ENCODE measurements around the gene TPPP3. TPM values are rescaled to one million over a fixed set of nuclear protein-coding genes. Genes with fewer than 3 reads are reported as not detected.

Gene TPPP3
- total RNA-seq, 1 donor from 2014 or later: 4.7 TPM

GRCh38 chr16:67394155-67395104 is 1.1 kb upstream of the TPPP3 start:
- H3K27ac Mint-ChIP-seq (ENCODE audit: unreplicated experiment): no peak overlapping the region

GRCh38 chr16:67393788-67394154 is 473 bp upstream of the TPPP3 start:
- no peaks in the 10 kb centered on the region for H3K36me3 Mint-ChIP-seq (ENCODE audit: low read depth)
- TF ChIP-seq CTCF (conservative IDR thresholded peaks at IDR 0.05): no peak
- DNase-seq (ENCODE audit: low read depth, low spot score): no peak
- H3K27ac Mint-ChIP-seq (ENCODE audit: unreplicated experiment): no peak overlapping the region
- H3K9me3 Mint-ChIP-seq: no peaks in the 10 kb centered on the region
- H3K4me3 Mint-ChIP-seq: peak overlapping the region; percentile 79
- peaks cover 53% of the 10 kb centered on the region for H3K27me3 Mint-ChIP-seq (ENCODE audit: low read depth)
- H3K4me1 Mint-ChIP-seq: peaks cover 32% of the 10 kb centered on the region

More at GRCh38 chr16:67394155-67395104, 1.1 kb upstream of the TPPP3 start:
- Mint-ChIP-seq H3K9me3 (no peaks in the 10 kb centered on the region), H3K27me3 (ENCODE audit: low read depth) (peaks cover 52% of the 10 kb centered on the region), H3K4me3 (peak overlapping the region; percentile 79), H3K4me1 (peaks cover 31% of the 10 kb centered on the region), H3K36me3 (ENCODE audit: low read depth) (no peaks in the 10 kb centered on the region)
- DNase-seq (ENCODE audit: low read depth, low spot score): no peak
- no peak for TF ChIP-seq CTCF (conservative IDR thresholded peaks at IDR 0.05)

GRCh38 chr16:67392301-67393059 is 818 bp downstream of the TPPP3 start:
- Mint-ChIP-seq H3K4me3 (peak overlapping the region; percentile 57), H3K27me3 (ENCODE audit: low read depth) (peaks cover 53% of the 10 kb centered on the region), H3K27ac (ENCODE audit: unreplicated experiment) (no peak overlapping the region), H3K4me1 (peaks cover 32% of the 10 kb centered on the region), H3K36me3 (ENCODE audit: low read depth) (no peaks in the 10 kb centered on the region), H3K9me3 (no peaks in the 10 kb centered on the region)
- DNase-seq (ENCODE audit: low read depth, low spot score): no peak
- no peak for TF ChIP-seq CTCF (conservative IDR thresholded peaks at IDR 0.05)

- Mint-ChIP-seq H3K4me3 (peak overlapping the region; percentile 59), H3K27ac (ENCODE audit: unreplicated experiment) (no peak overlapping the region), H3K9me3 (no peaks in the 10 kb centered on the region)
Measured at GRCh38 chr16:67391424-67392300, 1.6 kb downstream of the TPPP3 start.

More at GRCh38 chr16:67391424-67392300, 1.6 kb downstream of the TPPP3 start:
- Mint-ChIP-seq H3K27me3 (ENCODE audit: low read depth) (peaks cover 48% of the 10 kb centered on the region), H3K4me1 (peaks cover 25% of the 10 kb centered on the region), H3K36me3 (ENCODE audit: low read depth) (no peaks in the 10 kb centered on the region)
- TF ChIP-seq CTCF (conservative IDR thresholded peaks at IDR 0.05): no peak
- no peak for DNase-seq (ENCODE audit: low read depth, low spot score)
